Measurements from ENCODE around the gene CACNA1H. TPM values are rescaled to one million over a fixed set of nuclear protein-coding genes. Genes with fewer than 3 reads are reported as not detected.

Gene CACNA1H
- total and polyA plus RNA-seq, 7 donors: 0.46 to 181 (median 37.0) TPM

DNA sequence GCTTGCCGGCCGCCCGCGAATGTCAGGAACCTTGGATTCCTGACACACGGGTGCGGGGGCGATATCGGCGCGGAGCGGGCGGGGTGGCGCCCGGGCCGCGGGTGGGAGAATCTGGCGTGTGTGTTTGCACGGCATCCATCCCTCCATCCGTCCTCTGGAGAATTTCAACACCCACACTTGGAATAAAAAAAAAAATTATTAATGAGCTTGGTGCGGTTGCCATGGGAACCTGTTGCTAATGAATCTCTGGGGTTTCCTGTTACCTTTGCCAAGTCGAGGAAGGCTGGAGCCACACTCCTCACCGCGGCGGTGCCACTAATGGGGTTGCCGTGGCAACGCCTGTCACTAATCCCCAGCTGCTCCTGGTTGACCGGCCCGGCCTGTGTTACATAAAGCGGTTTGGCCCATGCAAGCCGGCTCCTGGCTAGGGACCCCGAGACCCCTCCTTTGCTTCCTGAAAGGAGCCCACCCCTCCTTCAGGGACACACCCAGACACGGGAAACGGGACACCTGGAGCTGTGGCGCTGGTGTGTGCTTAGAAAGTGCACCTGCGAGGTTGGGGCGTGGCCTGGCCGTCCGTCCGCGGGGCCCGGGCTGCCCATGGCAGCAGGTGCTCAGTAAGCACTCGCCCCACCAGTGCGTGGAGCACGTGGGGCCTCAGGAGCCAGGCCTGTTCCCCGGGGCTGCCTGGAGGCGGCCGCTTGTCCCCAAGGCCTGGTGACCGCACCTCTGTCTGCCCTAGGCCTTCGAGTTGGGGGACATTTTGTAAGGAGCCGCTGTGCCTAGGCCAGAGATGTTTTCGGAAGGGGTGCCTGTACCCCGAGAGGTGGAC lies 14.6 kb downstream of the CACNA1H start:
- H3K9me3 ChIP-seq: no peaks in the 10 kb centered on the region
- peaks cover 0 to 100% (median 98%) of the 10 kb centered on the region in 4 donors for H3K4me1 ChIP-seq
- no peaks in the 10 kb centered on the region for H3K36me3 ChIP-seq
- intact Hi-C loops (cut with DNase I): no loop called here
- peak overlapping the region; percentile 88 to 98 (median 96) for H3K27ac ChIP-seq
- no peaks in the 10 kb centered on the region for H3K27me3 ChIP-seq
- H3K4me3 ChIP-seq: no peak overlapping the region
- 38 to 63% methylated on average over 52 of the region's 52 CpGs for WGBS, 2 donors
- DNase-seq: no peak
- TF ChIP-seq, protein P1, sequence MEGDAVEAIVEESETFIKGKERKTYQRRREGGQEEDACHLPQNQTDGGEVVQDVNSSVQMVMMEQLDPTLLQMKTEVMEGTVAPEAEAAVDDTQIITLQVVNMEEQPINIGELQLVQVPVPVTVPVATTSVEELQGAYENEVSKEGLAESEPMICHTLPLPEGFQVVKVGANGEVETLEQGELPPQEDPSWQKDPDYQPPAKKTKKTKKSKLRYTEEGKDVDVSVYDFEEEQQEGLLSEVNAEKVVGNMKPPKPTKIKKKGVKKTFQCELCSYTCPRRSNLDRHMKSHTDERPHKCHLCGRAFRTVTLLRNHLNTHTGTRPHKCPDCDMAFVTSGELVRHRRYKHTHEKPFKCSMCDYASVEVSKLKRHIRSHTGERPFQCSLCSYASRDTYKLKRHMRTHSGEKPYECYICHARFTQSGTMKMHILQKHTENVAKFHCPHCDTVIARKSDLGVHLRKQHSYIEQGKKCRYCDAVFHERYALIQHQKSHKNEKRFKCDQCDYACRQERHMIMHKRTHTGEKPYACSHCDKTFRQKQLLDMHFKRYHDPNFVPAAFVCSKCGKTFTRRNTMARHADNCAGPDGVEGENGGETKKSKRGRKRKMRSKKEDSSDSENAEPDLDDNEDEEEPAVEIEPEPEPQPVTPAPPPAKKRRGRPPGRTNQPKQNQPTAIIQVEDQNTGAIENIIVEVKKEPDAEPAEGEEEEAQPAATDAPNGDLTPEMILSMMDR (IDR thresholded peaks at IDR 0.05): no peak
- TF ChIP-seq POLR2AphosphoS5 (IDR thresholded peaks at IDR 0.05): peak in 1 of 4 donors; percentile 48

DNA sequence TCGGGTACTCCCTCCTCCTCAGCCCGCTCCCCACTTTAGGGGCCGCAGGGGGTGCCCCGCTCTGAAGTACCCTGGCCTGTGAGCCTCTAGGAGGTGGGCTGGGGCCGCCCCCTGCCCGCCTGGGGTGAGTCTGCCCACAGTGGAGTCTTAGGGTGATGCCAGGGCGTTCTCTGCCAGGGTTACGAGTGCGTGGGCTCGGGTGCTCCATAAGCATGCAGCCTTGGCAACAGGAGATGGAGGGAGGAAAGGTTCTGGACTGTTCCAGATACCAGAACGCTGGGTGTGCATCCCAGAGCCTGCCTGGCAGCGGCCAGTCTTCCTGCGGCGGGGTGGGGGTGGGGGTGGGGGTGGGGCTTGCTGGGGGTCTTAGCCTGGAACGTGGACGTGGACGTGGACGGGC lies 15.9 kb downstream of the CACNA1H start:
- no peaks in the 10 kb centered on the region for H3K36me3 ChIP-seq
- no peak for DNase-seq
- peak overlapping the region; percentile 88 to 98 (median 96) for H3K27ac ChIP-seq
- H3K9me3 ChIP-seq: no peaks in the 10 kb centered on the region
- no peaks in the 10 kb centered on the region for H3K27me3 ChIP-seq
- peaks cover 0 to 100% (median 98%) of the 10 kb centered on the region in 4 donors for H3K4me1 ChIP-seq
- TF ChIP-seq, protein P1 (IDR thresholded peaks at IDR 0.05): no peak
- TF ChIP-seq POLR2A (IDR thresholded peaks at IDR 0.05) (no peak), POLR2AphosphoS5 (IDR thresholded peaks at IDR 0.05) (no peak), EP300 (IDR thresholded peaks at IDR 0.05) (no peak)
- WGBS, 2 donors: 72 to 80% methylated on average over 18 of the region's 18 CpGs
- intact Hi-C loops (cut with DNase I): no loop called here
- H3K4me3 ChIP-seq: peak overlapping the region in 3 of 4 donors; percentile 44 to 54 (median 46)

GRCh38 chr16:1169285-1170075 lies 16.6 kb downstream of the CACNA1H start:
- peak; percentile 92 for DNase-seq
- intact Hi-C loops (cut with DNase I): loop anchor here (2.0 kb wide), 1 partner anchor 13 kb away; no protein-coding TSS in a partner anchor
- 54 to 60% methylated on average over 45 of the region's 45 CpGs for WGBS, 2 donors
- Histone ChIP-seq H3K27ac (peak overlapping the region; percentile 88 to 98 (median 96)), H3K9me3 (no peaks in the 10 kb centered on the region), H3K36me3 (no peaks in the 10 kb centered on the region), H3K4me1 (peaks cover 0 to 100% (median 98%) of the 10 kb centered on the region in 4 donors), H3K4me3 (peak overlapping the region; percentile 7 to 54 (median 45)), H3K27me3 (no peaks in the 10 kb centered on the region)
- TF ChIP-seq POLR2A (IDR thresholded peaks at IDR 0.05) (peak; percentile 69 to 80), EP300 (IDR thresholded peaks at IDR 0.05) (peak in 2 of 4 donors; percentile 51 to 53), POLR2AphosphoS5 (IDR thresholded peaks at IDR 0.05) (peak; percentile 73 to 92 (median 89))
- TF ChIP-seq, protein P1 (IDR thresholded peaks at IDR 0.05): no peak

DNA sequence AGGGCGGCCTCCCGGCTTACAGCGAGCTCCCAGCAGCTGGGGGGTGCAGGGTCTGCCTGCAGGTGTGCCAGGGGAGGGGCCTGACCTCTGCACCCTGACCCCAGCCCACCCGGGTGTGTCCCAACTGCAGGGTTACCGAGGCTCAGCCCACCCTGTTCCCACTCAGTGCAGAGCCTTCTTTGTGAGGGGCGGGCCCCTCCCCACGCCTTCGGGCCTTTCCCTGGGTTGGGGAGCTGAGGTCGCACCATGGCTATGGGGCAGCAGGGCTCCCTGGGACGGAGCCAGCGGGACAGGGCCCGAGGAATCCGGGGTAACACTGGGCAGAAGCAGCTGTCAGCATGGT lies 17.1 kb downstream of the CACNA1H start:
- WGBS, 2 donors: 35 to 47% methylated on average over 13 of the region's 13 CpGs
- DNase-seq: no peak
- Histone ChIP-seq H3K36me3 (no peaks in the 10 kb centered on the region), H3K4me1 (peaks cover 0 to 100% (median 98%) of the 10 kb centered on the region in 4 donors), H3K27me3 (no peaks in the 10 kb centered on the region), H3K9me3 (no peaks in the 10 kb centered on the region), H3K27ac (peak overlapping the region; percentile 88 to 98 (median 96)), H3K4me3 (peak overlapping the region in 3 of 4 donors; percentile 44 to 54 (median 46))
- no peak for TF ChIP-seq EP300 (IDR thresholded peaks at IDR 0.05)
- TF ChIP-seq, protein P1 (IDR thresholded peaks at IDR 0.05): no peak
- TF ChIP-seq POLR2A (IDR thresholded peaks at IDR 0.05): no peak
- no peak for TF ChIP-seq POLR2AphosphoS5 (IDR thresholded peaks at IDR 0.05)
- intact Hi-C loops (cut with DNase I): loop anchor here (2.0 kb wide), 1 partner anchor 13 kb away; no protein-coding TSS in a partner anchor
